Osteoblast (primary cell): ENCODE data around the gene SLC29A1. TPM values are rescaled to one million over a fixed set of nuclear protein-coding genes. Genes with fewer than 3 reads are reported as not detected.

Source experiments
- DNase-seq: peaks from one replicate; pipeline ENCODE4 v3.0.0; 2011; ENCODE audit warnings: low spot score, mixed read lengths; ENCODE audit not compliant: insufficient read length; ENCODE audit errors: missing footprints
- H2AFZ ChIP-seq: 2 replicates; pipeline ENCODE4 v1.6.0; 2011; ENCODE audit warnings: mild to moderate bottlenecking, low read length
- H3K27ac ChIP-seq: 2 replicates; pipeline ENCODE4 v1.5.1; 2011; ENCODE audit warnings: mild to moderate bottlenecking, low read depth, low read length, moderate library complexity
- H3K27me3 ChIP-seq: 2 replicates; pipeline ENCODE4 v1.6.0; 2012; ENCODE audit warnings: mild to moderate bottlenecking, control low read depth, inconsistent platforms, low read length, moderate library complexity; ENCODE audit not compliant: insufficient read depth
- H3K36me3 ChIP-seq: 2 replicates; pipeline ENCODE4 v1.5.1; 2011; ENCODE audit warnings: mild to moderate bottlenecking, low read length, control low read depth, moderate library complexity; ENCODE audit not compliant: insufficient read depth
- H3K4me1 ChIP-seq: 2 replicates; pipeline ENCODE4 v1.5.1; 2011; ENCODE audit warnings: mild to moderate bottlenecking, low read length, control low read depth, moderate library complexity; ENCODE audit not compliant: insufficient read depth
- H3K4me2 ChIP-seq: 2 replicates; pipeline ENCODE4 v1.6.0; 2011; ENCODE audit warnings: mild to moderate bottlenecking, low read length; ENCODE audit not compliant: insufficient read depth
- H3K4me3 ChIP-seq: fragments of 200-600 bp; sonication (generic); 3 replicates; pipeline ENCODE4 v1.5.1; 2012; ENCODE audit warnings: mild to moderate bottlenecking, low read length, inconsistent platforms; ENCODE audit not compliant: insufficient read depth
- H3K79me2 ChIP-seq: 2 replicates; pipeline ENCODE4 v1.6.0; 2012; ENCODE audit warnings: mild to moderate bottlenecking, low read length, control low read depth, inconsistent platforms; ENCODE audit not compliant: insufficient read depth
- H3K9me3 ChIP-seq: 2 replicates; pipeline ENCODE4 v1.5.1; 2011; ENCODE audit warnings: low read depth, low read length, control low read depth
- H4K20me1 ChIP-seq: 2 replicates; pipeline ENCODE4 v1.6.0; 2012; ENCODE audit warnings: mild to moderate bottlenecking, low read length, control low read depth; ENCODE audit not compliant: insufficient read depth
- CTCF ChIP-seq: IDR thresholded peaks from 2 replicates; pipeline ENCODE4 v1.5.1; 2011; ENCODE audit warnings: mild to moderate bottlenecking, low read depth, low read length, moderate library complexity; ENCODE audit errors: extremely low read depth
- total RNA-seq: library from RNA; depleted of rRNA; stranded (reverse); fragments of >200 nt; gene quantifications from 2 replicates; pipeline ENCODE4 v1.2.3, GENCODE V29; 2012

SLC29A1 gene
- total RNA-seq, 1 donor = 8.0 TPM

DNA sequence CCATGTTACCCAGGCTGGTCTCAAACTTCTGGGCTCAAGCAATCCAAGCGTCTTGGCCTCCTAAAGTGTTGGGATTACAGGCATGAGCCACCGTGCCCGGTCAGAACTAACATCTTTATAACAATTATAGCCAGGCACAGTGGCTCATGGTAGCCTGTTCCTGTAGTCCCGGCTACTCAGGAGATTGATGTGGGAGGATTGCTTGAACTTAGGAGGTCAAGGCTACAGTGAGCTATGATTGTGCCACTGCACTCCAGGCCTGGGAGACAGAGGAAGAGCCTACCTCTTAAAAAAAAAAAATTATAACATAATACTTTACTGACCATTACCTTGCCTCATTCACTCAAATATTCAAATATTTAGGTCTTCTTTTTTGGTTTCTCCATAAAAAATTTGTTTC is 23.5 kb upstream of the SLC29A1 start:
- Histone ChIP-seq H3K27ac (no peak overlapping the region), H4K20me1 (no peaks in the 10 kb centered on the region), H3K4me2 (no peak overlapping the region), H3K4me1 (no peaks in the 10 kb centered on the region), H3K36me3 (no peaks in the 10 kb centered on the region), H3K79me2 (no peaks in the 10 kb centered on the region), H3K27me3 (no peaks in the 10 kb centered on the region), H3K4me3 (no peak overlapping the region), H2AFZ (no peak overlapping the region), H3K9me3 (no peaks in the 10 kb centered on the region)
- no peak for TF ChIP-seq CTCF
- DNase-seq = no peak

DNA sequence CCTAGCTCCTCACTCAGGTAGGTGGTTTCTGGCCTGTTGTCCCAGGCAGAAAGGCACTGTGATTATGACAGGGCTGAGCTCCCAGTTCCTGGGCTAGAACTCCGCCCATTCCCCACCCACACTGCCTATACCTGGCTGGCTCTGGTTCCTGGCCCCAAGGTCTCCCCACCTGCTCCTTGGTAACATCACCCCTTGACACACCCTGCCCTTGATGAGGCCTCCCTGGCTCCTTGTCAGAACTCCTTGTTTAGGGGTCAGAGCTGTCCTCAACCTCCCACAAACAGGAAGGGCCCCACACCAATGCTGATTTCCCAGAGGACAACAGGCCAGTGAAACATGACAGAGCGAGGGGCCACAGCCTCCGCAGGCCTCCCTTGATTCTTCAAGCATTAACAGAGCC is 22.2 kb upstream of the SLC29A1 start:
- Histone ChIP-seq H3K27ac (no peak overlapping the region), H2AFZ (no peak overlapping the region), H3K36me3 (no peaks in the 10 kb centered on the region), H3K4me1 (no peaks in the 10 kb centered on the region), H3K4me2 (no peak overlapping the region), H3K79me2 (no peaks in the 10 kb centered on the region), H3K4me3 (no peak overlapping the region), H4K20me1 (no peaks in the 10 kb centered on the region), H3K9me3 (no peaks in the 10 kb centered on the region), H3K27me3 (no peaks in the 10 kb centered on the region)
- TF ChIP-seq CTCF = no peak
- DNase-seq = no peak

DNA sequence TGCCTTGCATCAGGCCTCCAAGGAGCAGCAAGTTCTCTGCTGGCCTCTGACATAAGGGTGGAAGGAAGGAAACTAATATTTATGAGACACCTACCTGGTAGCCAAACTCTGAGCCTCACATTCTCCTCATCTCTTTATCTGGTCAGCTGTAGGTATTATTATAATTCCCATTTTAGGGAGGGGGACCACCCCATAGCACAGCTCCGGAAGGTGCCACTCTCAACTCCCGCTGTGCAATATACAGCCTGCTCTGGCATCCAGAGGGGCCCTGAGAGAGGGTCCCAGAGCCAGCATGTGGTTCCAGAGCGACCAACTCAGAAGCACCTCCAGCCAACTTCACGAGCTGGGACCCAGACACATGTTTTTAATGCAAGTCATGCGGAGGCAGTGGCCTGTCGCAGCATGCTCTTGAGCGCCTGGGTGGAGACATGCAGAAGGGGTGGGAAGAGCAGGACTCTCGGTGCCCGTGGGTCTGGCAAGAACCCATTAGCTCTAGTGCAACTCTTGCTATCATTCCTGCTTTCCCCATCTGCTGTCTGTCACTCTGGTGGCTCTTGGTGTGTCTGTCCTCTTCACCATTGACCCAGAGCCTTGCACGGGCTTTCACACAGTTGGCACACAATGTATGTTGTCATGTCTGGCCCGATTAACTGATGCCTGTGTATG is 21.6 kb upstream of the SLC29A1 start:
- DNase-seq = no peak
- Histone ChIP-seq H3K27ac (no peak overlapping the region), H3K27me3 (no peaks in the 10 kb centered on the region)

More for the DNA sequence above, 21.6 kb upstream of the SLC29A1 start:
- Histone ChIP-seq H3K4me1 (no peaks in the 10 kb centered on the region), H3K4me2 (no peak overlapping the region), H3K9me3 (no peaks in the 10 kb centered on the region), H2AFZ (no peak overlapping the region), H4K20me1 (no peaks in the 10 kb centered on the region), H3K4me3 (no peak overlapping the region), H3K79me2 (no peaks in the 10 kb centered on the region), H3K36me3 (no peaks in the 10 kb centered on the region)
- no peak for TF ChIP-seq CTCF
